ENCODE results near the gene SYT6.

DNA sequence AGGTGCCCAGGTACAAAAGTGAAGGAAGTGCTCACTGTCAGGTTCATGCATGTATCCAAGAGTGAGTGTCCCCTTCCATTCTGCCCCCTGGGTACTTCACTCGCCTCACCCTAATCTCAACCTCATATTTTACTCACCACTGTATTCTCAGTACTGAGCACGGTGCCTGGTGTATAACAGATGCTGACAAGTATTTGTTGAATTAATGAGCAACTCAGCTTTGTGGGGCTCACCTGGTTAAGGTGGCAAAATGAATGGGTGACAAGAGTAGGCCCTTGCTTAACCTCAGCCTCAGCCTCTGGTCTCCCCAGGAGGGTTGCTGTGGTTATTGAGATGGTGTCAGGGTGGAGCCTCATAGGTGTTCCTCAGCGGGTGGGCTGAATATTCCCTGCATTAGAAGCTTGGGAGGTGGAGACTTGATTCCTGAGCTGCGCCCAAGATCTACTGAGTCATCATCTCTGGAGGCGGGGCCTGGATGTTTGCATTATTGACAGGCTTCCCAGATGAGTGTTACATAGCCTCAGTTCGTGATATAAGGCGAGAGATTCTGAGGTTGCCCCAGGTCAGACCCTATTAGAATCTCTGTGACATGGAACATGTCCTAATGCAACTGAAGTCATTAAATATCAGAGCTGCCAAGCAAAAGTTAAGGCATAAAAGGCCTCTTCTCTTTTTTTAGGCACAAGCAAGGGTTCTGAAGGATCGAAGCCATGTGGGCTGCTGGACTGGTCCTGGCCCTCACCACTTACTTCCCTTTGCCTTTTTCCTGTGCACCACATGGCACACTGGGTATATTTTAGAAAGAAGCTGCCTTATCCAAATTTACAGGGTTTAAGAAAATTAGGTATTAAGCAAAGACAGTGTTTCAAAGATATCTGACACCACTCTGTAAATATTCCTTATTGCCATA, 39.2 kb downstream of the SYT6 start:
- TF ChIP-seq, protein P1, sequence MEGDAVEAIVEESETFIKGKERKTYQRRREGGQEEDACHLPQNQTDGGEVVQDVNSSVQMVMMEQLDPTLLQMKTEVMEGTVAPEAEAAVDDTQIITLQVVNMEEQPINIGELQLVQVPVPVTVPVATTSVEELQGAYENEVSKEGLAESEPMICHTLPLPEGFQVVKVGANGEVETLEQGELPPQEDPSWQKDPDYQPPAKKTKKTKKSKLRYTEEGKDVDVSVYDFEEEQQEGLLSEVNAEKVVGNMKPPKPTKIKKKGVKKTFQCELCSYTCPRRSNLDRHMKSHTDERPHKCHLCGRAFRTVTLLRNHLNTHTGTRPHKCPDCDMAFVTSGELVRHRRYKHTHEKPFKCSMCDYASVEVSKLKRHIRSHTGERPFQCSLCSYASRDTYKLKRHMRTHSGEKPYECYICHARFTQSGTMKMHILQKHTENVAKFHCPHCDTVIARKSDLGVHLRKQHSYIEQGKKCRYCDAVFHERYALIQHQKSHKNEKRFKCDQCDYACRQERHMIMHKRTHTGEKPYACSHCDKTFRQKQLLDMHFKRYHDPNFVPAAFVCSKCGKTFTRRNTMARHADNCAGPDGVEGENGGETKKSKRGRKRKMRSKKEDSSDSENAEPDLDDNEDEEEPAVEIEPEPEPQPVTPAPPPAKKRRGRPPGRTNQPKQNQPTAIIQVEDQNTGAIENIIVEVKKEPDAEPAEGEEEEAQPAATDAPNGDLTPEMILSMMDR (IDR thresholded peaks at IDR 0.05): no peak
- no peak for TF ChIP-seq POLR2A (IDR thresholded peaks at IDR 0.05)
